ENCODE measurements around the gene CMSS1.

GRCh38 chr3:100030914-100031425 is 213.3 kb downstream of the CMSS1 start:
- TF ChIP-seq CTCF (IDR thresholded peaks at IDR 0.05) (no peak), EP300 (IDR thresholded peaks at IDR 0.05) (no peak)
